GM23338 (cell line): ENCODE results near the gene CCDC124. TPM values are rescaled to one million over a fixed set of nuclear protein-coding genes. Genes with fewer than 3 reads are reported as not detected.

Source experiments
- ATAC-seq: fragments of 200-7000 bp; cut with Tn5 transposase; 3 replicates; pipeline ENCODE4 v1.9.1; 2020
- DNase-seq: peaks from one replicate; pipeline ENCODE4 v3.0.0-alpha.2; 2015; ENCODE audit warnings: low spot score
- H2AFZ ChIP-seq: fragments of 200-600 bp; sonication (generic); 2 replicates; pipeline ENCODE4 v1.8.0; 2016; ENCODE audit warnings: antibody characterized with exemption, mild to moderate bottlenecking, moderate library complexity
- H3F3A ChIP-seq: fragments of 200-600 bp; sonication (generic); replicated peaks from 2 replicates; pipeline ENCODE4 v1.8.0; 2017; ENCODE audit warnings: antibody characterized with exemption, mixed run types, low read depth
- H3K27ac ChIP-seq: fragments of 200-600 bp; sonication (generic); 2 replicates; pipeline ENCODE4 v1.6.1; 2016; ENCODE audit warnings: low read depth
- H3K27me3 ChIP-seq: fragments of 200-600 bp; sonication (generic); 2 replicates; pipeline ENCODE4 v1.8.0; 2016; ENCODE audit warnings: mild to moderate bottlenecking, mixed run types, moderate library complexity; ENCODE audit not compliant: insufficient read depth
- H3K36me3 ChIP-seq: fragments of 200-600 bp; sonication (generic); 2 replicates; pipeline ENCODE4 v1.8.0; 2016; ENCODE audit warnings: mild to moderate bottlenecking; ENCODE audit not compliant: insufficient read depth
- H3K4me1 ChIP-seq: fragments of 200-600 bp; sonication (generic); 2 replicates; pipeline ENCODE4 v1.8.0; 2016; ENCODE audit warnings: mild to moderate bottlenecking, moderate library complexity; ENCODE audit not compliant: insufficient read depth
- H3K4me2 ChIP-seq: fragments of 200-600 bp; sonication (generic); 2 replicates; pipeline ENCODE4 v1.7.1; 2017; ENCODE audit warnings: mixed run types
- H3K4me3 ChIP-seq: fragments of 200-600 bp; sonication (generic); 2 replicates; pipeline ENCODE4 v1.6.1; 2016; ENCODE audit warnings: mixed run types
- H3K79me2 ChIP-seq: fragments of 200-600 bp; sonication (generic); replicated peaks from 2 replicates; pipeline ENCODE4 v1.8.0; 2017; ENCODE audit warnings: mild to moderate bottlenecking; ENCODE audit not compliant: insufficient read depth
- H3K9me2 ChIP-seq: fragments of 200-600 bp; sonication (generic); 2 replicates; pipeline ENCODE4 v1.8.0; 2017; ENCODE audit not compliant: insufficient read depth
- H4K20me1 ChIP-seq: fragments of 200-600 bp; sonication (generic); replicated peaks from 2 replicates; pipeline ENCODE4 v1.8.0; 2017; ENCODE audit warnings: mild to moderate bottlenecking; ENCODE audit not compliant: insufficient read depth
- H3K27ac Mint-ChIP-seq: 2 replicates; pipeline ENCODE4 v1.8.0; 2020; ENCODE audit warnings: inconsistent platforms, mild to moderate bottlenecking, moderate library complexity, mixed read lengths
- H3K27me3 Mint-ChIP-seq: 3 replicates; pipeline ENCODE4 v1.8.0; 2022; ENCODE audit warnings: low read depth, mild to moderate bottlenecking, moderate library complexity, mixed read lengths, inconsistent platforms; ENCODE audit not compliant: insufficient read depth, poor library complexity
- H3K36me3 Mint-ChIP-seq: 3 replicates; pipeline ENCODE4 v1.8.0; 2021; ENCODE audit warnings: low read depth, mild to moderate bottlenecking, inconsistent platforms, moderate library complexity, mixed read lengths
- H3K4me1 Mint-ChIP-seq: 3 replicates; pipeline ENCODE4 v1.8.0; 2020; ENCODE audit warnings: mild to moderate bottlenecking, inconsistent platforms, mixed read lengths
- H3K4me3 Mint-ChIP-seq: 3 replicates; pipeline ENCODE4 v1.8.0; 2021; ENCODE audit warnings: moderate library complexity, mild to moderate bottlenecking, inconsistent platforms, mixed read lengths
- H3K9me3 Mint-ChIP-seq: 3 replicates; pipeline ENCODE4 v1.8.0; 2020; ENCODE audit warnings: moderate library complexity, mild to moderate bottlenecking, inconsistent platforms, mixed read lengths
- CREB1 ChIP-seq: fragments of 250-450 bp; sonication (Bioruptor Pico); IDR thresholded peaks from 2 replicates; pipeline ENCODE4 v1.5.0; 2020; ENCODE audit warnings: low read depth, mild to moderate bottlenecking, moderate library complexity
- CTCF ChIP-seq, 2 experiments: fragments of 200-600 bp in 1 of 2; sonication (generic) in 1 of 2; conservative IDR thresholded peaks; 2 replicates each; pipeline versions ENCODE4 v1.5.1 to v1.6.1; 2016 to 2017; ENCODE audit warnings: antibody characterized with exemption in 2 of 2, low read depth in 2 of 2, mild to moderate bottlenecking in 2 of 2, moderate library complexity in 1 of 2
- ETS1 ChIP-seq: IDR thresholded peaks from 2 replicates; pipeline ENCODE4 v1.6.1; 2016; ENCODE audit warnings: antibody characterized with exemption
- EZH2 ChIP-seq: fragments of 200-600 bp; sonication (generic); IDR thresholded peaks from one replicate; pipeline ENCODE4 v1.8.0; 2017; ENCODE audit warnings: antibody characterized with exemption, mild to moderate bottlenecking, low read depth; ENCODE audit not compliant: unreplicated experiment
- EZH2phosphoT487 ChIP-seq: fragments of 200-600 bp; sonication (generic); IDR thresholded peaks from one replicate; pipeline ENCODE4 v1.8.1; 2018; ENCODE audit warnings: antibody characterized with exemption; ENCODE audit not compliant: unreplicated experiment
- JUNB ChIP-seq: IDR thresholded peaks from one replicate; pipeline ENCODE4 v1.6.1; 2016; ENCODE audit warnings: antibody characterized with exemption; ENCODE audit not compliant: unreplicated experiment
- NANOG ChIP-seq: IDR thresholded peaks from 2 replicates; pipeline ENCODE4 v1.6.1; 2016; ENCODE audit warnings: antibody characterized with exemption, borderline replicate concordance
- POLR2AphosphoS5 ChIP-seq: IDR thresholded peaks from 2 replicates; pipeline ENCODE4 v1.6.1; 2016; ENCODE audit warnings: antibody characterized with exemption, low read depth
- REST ChIP-seq: IDR thresholded peaks from one replicate; pipeline ENCODE4 v1.6.1; 2018; ENCODE audit warnings: antibody characterized with exemption; ENCODE audit not compliant: unreplicated experiment
- STAT1 ChIP-seq: IDR thresholded peaks from one replicate; pipeline ENCODE4 v1.6.1; 2016; ENCODE audit warnings: antibody characterized with exemption; ENCODE audit not compliant: unreplicated experiment
- ZNF114 ChIP-seq: fragments of 250-450 bp; sonication (Bioruptor Pico); IDR thresholded peaks from 2 replicates; pipeline ENCODE4 v1.5.0; 2020; ENCODE audit warnings: mild to moderate bottlenecking, moderate library complexity
- ZNF331 ChIP-seq: fragments of 250-450 bp; sonication (Bioruptor Pico); IDR thresholded peaks from 2 replicates; pipeline ENCODE4 v1.5.0; 2020; ENCODE audit warnings: low read depth, mild to moderate bottlenecking, moderate library complexity
- ZNF462 ChIP-seq: fragments of 250-450 bp; sonication (Bioruptor Pico); IDR thresholded peaks from 2 replicates; pipeline ENCODE4 v1.5.0; 2020; ENCODE audit warnings: mild to moderate bottlenecking, moderate library complexity
- polyA plus RNA-seq: library from polyadenylated mRNA; unstranded; fragments of >200 nt; fragmentation: Nextera tagmentation; extraction: Ambion mirVana; gene quantifications from 2 replicates; pipeline ENCODE4 v1.2.1, GENCODE V29; 2016
- total RNA-seq: library from RNA; depleted of rRNA; stranded (reverse); fragments of >200 nt; shearing (Covaris generic); gene quantifications from 2 replicates; pipeline ENCODE4 v1.2.3, GENCODE V29; 2014

The CCDC124 gene
- total and polyA plus RNA-seq, 2 experiments from 2014 or later, result 56.0 to 182 TPM

- H3K36me3 Mint-ChIP-seq, result no peaks in the 10 kb centered on the region
- peaks cover 3% of the 10 kb centered on the region; the same call in 1 of the 3 replicates for H3K9me3 Mint-ChIP-seq
- H3K4me2 ChIP-seq, result no peak overlapping the region
- no peaks in the 10 kb centered on the region for H3K36me3 ChIP-seq
- no peak for TF ChIP-seq ZNF114
- no peak for TF ChIP-seq CTCF (conservative IDR thresholded peaks at IDR 0.05; ENCODE audit: low read depth in 2 of 2)
- no peak for TF ChIP-seq EZH2phosphoT487
- TF ChIP-seq POLR2AphosphoS5, result no peak
- TF ChIP-seq NANOG, result no peak
- no peak for TF ChIP-seq STAT1
- no peak for TF ChIP-seq ZNF331 (CRISPR knock-in tag)
- no peak for TF ChIP-seq REST
- no peak for TF ChIP-seq EZH2
- TF ChIP-seq ZNF462 (CRISPR knock-in tag), result no peak
- no peak for TF ChIP-seq ETS1
- no peak for TF ChIP-seq CREB1 (CRISPR knock-in tag)
- TF ChIP-seq JUNB, result no peak
- no peak overlapping the region for H3K4me3 Mint-ChIP-seq
- no peak overlapping the region for H3K4me3 ChIP-seq
- no peaks in the 10 kb centered on the region for H3K9me2 ChIP-seq
- H3F3A ChIP-seq, result no peaks in the 10 kb centered on the region
- H3K4me1 Mint-ChIP-seq, result no peaks in the 10 kb centered on the region
- H3K27me3 ChIP-seq, result no peaks in the 10 kb centered on the region
- H3K4me1 ChIP-seq, result no peaks in the 10 kb centered on the region
- peaks cover 9% of the 10 kb centered on the region for H3K27me3 Mint-ChIP-seq
- ATAC-seq (no peak), DNase-seq (no peak)
- no peaks in the 10 kb centered on the region for H4K20me1 ChIP-seq
- no peak overlapping the region for H3K27ac ChIP-seq
- H3K79me2 ChIP-seq, result no peaks in the 10 kb centered on the region
- H2AFZ ChIP-seq, result no peak overlapping the region
- no peak overlapping the region for H3K27ac Mint-ChIP-seq
Observed at GRCh38 chr19:17926044-17926443, 6.8 kb upstream of the CCDC124 start.
